ENCODE data around the gene GPR176. TPM values are rescaled to one million over a fixed set of nuclear protein-coding genes. Genes with fewer than 3 reads are reported as not detected.
A peak's percentile ranks its signal among the peaks of the same experiment; 100 is the strongest.

The GPR176 gene
- total RNA-seq, 1 donor from 2014 or later, result 20.6 TPM

DNA sequence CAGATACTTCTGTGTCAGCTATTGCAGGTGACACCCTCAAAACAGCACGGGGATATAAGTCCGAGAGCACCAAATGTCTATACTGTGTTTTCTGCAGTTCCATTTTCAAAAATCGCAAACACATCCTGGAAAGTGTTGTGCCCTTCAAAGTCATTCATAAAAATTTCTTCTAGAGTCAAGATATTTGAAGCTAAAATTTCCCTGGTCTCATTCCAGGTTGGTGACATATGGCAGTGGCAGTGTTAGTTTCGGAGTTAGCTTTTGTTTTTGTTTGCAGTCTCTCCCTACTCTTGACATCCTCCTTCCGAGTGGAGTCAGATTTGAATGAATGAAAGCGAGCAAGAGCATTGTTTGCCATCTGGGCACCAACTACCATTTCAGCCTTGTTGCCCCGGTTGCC is 134.2 kb downstream of the GPR176 start:
- H3K27ac ChIP-seq, result no peak overlapping the region
- H3K27me3 ChIP-seq, result no peaks in the 10 kb centered on the region
- no peaks in the 10 kb centered on the region for H3K9me3 Mint-ChIP-seq
- DNase-seq (ENCODE audit: low spot score), result no peak
- peaks cover 56% of the 10 kb centered on the region for H3K4me1 Mint-ChIP-seq
- H3K4me2 ChIP-seq, result peak overlapping the region; percentile 7
- H2AFZ ChIP-seq (replicated peaks), result no peak overlapping the region
- H3K27ac Mint-ChIP-seq, result no peak overlapping the region
- peaks cover 25% of the 10 kb centered on the region for H3F3A ChIP-seq (ENCODE audit: low read depth)
- no peak overlapping the region for H3K4me3 ChIP-seq
- no peak overlapping the region for H3K9ac ChIP-seq
- peak overlapping the region; percentile 39 for H3K4me3 Mint-ChIP-seq
- TF ChIP-seq, protein P1, sequence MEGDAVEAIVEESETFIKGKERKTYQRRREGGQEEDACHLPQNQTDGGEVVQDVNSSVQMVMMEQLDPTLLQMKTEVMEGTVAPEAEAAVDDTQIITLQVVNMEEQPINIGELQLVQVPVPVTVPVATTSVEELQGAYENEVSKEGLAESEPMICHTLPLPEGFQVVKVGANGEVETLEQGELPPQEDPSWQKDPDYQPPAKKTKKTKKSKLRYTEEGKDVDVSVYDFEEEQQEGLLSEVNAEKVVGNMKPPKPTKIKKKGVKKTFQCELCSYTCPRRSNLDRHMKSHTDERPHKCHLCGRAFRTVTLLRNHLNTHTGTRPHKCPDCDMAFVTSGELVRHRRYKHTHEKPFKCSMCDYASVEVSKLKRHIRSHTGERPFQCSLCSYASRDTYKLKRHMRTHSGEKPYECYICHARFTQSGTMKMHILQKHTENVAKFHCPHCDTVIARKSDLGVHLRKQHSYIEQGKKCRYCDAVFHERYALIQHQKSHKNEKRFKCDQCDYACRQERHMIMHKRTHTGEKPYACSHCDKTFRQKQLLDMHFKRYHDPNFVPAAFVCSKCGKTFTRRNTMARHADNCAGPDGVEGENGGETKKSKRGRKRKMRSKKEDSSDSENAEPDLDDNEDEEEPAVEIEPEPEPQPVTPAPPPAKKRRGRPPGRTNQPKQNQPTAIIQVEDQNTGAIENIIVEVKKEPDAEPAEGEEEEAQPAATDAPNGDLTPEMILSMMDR (IDR thresholded peaks at IDR 0.05), result no peak
- no peak for TF ChIP-seq EZH2 (IDR thresholded peaks at IDR 0.05)
- TF ChIP-seq EZH2phosphoT487 (IDR thresholded peaks at IDR 0.05), result no peak
- no peaks in the 10 kb centered on the region for H3K9me3 ChIP-seq (ENCODE audit: low read depth)
- H3K79me2 ChIP-seq (ENCODE audit: low read depth), result peaks cover 14% of the 10 kb centered on the region
- peaks cover 23% of the 10 kb centered on the region for H3K4me1 ChIP-seq
- H3K27me3 Mint-ChIP-seq (ENCODE audit: insufficient read depth, low read depth), result no peaks in the 10 kb centered on the region
- H4K20me1 ChIP-seq (ENCODE audit: low read depth), result no peaks in the 10 kb centered on the region
- H3K36me3 ChIP-seq, result no peaks in the 10 kb centered on the region
- H3K36me3 Mint-ChIP-seq, result no peaks in the 10 kb centered on the region

DNA sequence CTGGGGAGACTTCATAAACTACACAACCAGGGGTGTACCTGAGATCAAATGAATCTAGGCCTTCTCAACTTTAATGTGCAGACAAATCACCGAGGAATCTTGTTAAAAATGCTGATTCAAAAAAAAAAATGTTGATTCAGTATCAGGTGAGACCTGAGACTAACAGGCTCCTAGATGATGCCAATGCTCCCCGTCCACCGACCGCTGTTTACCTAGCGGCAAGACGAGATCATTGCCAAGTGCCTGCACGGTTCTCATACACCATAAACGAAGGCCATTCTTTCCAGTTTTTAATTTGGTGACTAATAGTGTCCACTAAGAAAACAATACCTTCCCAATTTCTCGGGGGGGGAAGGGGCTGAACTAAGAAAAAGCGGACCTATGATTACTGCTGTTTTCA is 134.9 kb downstream of the GPR176 start:
- no peak for DNase-seq (ENCODE audit: low spot score)
- peak overlapping the region; percentile 86 for H3K4me3 Mint-ChIP-seq
- peaks cover 56% of the 10 kb centered on the region for H3K4me1 Mint-ChIP-seq
- H2AFZ ChIP-seq (replicated peaks), result no peak overlapping the region
- H3K27ac Mint-ChIP-seq, result no peak overlapping the region
- no peak overlapping the region for H3K4me3 ChIP-seq
- peak overlapping the region; percentile 90 for H3K4me2 ChIP-seq
- H3K4me1 ChIP-seq, result peaks cover 23% of the 10 kb centered on the region
- H3F3A ChIP-seq (ENCODE audit: low read depth), result peaks cover 25% of the 10 kb centered on the region
- H3K36me3 ChIP-seq, result no peaks in the 10 kb centered on the region
- no peak for TF ChIP-seq EZH2phosphoT487 (IDR thresholded peaks at IDR 0.05)
- TF ChIP-seq, protein P1 (IDR thresholded peaks at IDR 0.05), result no peak
- TF ChIP-seq EZH2 (IDR thresholded peaks at IDR 0.05), result no peak
- no peaks in the 10 kb centered on the region for H3K27me3 ChIP-seq
- no peaks in the 10 kb centered on the region for H3K9me3 ChIP-seq (ENCODE audit: low read depth)
- peaks cover 14% of the 10 kb centered on the region for H3K79me2 ChIP-seq (ENCODE audit: low read depth)
- no peak overlapping the region for H3K27ac ChIP-seq
- no peaks in the 10 kb centered on the region for H3K36me3 Mint-ChIP-seq
- H3K9ac ChIP-seq, result no peak overlapping the region
- H4K20me1 ChIP-seq (ENCODE audit: low read depth), result no peaks in the 10 kb centered on the region
- no peaks in the 10 kb centered on the region for H3K27me3 Mint-ChIP-seq (ENCODE audit: insufficient read depth, low read depth)
- H3K9me3 Mint-ChIP-seq, result no peaks in the 10 kb centered on the region

DNA sequence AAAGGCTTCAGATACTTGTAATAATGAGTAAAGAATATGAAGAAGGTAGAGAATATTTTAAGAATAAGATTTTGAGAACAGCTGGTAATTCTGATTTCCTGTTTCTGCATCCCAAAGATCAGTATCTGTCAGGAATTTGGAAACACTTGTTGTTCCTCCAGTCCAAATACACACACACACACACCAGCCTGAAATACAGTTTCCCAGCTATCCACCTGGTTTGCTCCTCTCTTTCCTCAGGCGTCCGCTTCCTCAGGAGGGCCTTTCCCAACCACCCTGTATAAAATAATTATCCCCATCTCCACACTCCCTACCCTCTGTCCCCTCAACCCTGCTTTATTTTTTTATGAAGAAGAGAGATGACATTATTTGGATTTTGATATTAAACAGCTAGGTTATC is 135.4 kb downstream of the GPR176 start:
- Histone ChIP-seq H3K27ac (no peak overlapping the region), H3K4me2 (peak overlapping the region; percentile 90), H3K79me2 (ENCODE audit: low read depth) (peaks cover 14% of the 10 kb centered on the region), H3K4me1 (peaks cover 23% of the 10 kb centered on the region), H3K36me3 (no peaks in the 10 kb centered on the region), H3K27me3 (no peaks in the 10 kb centered on the region), H3F3A (ENCODE audit: low read depth) (peaks cover 25% of the 10 kb centered on the region), H2AFZ (replicated peaks) (no peak overlapping the region), H3K9ac (no peak overlapping the region), H4K20me1 (ENCODE audit: low read depth) (no peaks in the 10 kb centered on the region), H3K9me3 (ENCODE audit: low read depth) (no peaks in the 10 kb centered on the region), H3K4me3 (no peak overlapping the region)
- Mint-ChIP-seq H3K4me3 (peak overlapping the region; percentile 86), H3K27ac (no peak overlapping the region), H3K36me3 (no peaks in the 10 kb centered on the region), H3K27me3 (ENCODE audit: insufficient read depth, low read depth) (no peaks in the 10 kb centered on the region), H3K4me1 (peaks cover 55% of the 10 kb centered on the region), H3K9me3 (no peaks in the 10 kb centered on the region)
- no peak for DNase-seq (ENCODE audit: low spot score)
- TF ChIP-seq EZH2 (IDR thresholded peaks at IDR 0.05) (no peak), EZH2phosphoT487 (IDR thresholded peaks at IDR 0.05) (no peak)
- TF ChIP-seq, protein P1 (IDR thresholded peaks at IDR 0.05), result no peak

Measured in neural progenitor cell (in vitro differentiated cells).